ENCODE results near the gene TEF. TPM values are rescaled to one million over a fixed set of nuclear protein-coding genes. Genes with fewer than 3 reads are reported as not detected.

TEF gene
- total RNA-seq, 1 experiment from 2014 or later, result 12.0 TPM

GRCh38 chr22:41395531-41396240 lies 13.9 kb downstream of the TEF start:
- peaks cover 7% of the 10 kb centered on the region for H3K36me3 Mint-ChIP-seq
- H3K27ac Mint-ChIP-seq, result no peak overlapping the region
- H3K4me1 Mint-ChIP-seq, result no peaks in the 10 kb centered on the region
- no peak for ATAC-seq
- POLR2A ChIA-PET, result no interaction called here
- CTCF ChIA-PET, result interaction anchor here (4.6 kb wide), 1 partner anchor 8 kb away, joined by 25 read pairs; no protein-coding TSS in a partner anchor
- H3K27me3 Mint-ChIP-seq (ENCODE audit: low read depth), result no peaks in the 10 kb centered on the region
- no peak overlapping the region for H3K4me3 Mint-ChIP-seq
- DNase-seq (ENCODE audit: low spot score), result no peak
- TF ChIP-seq FOXK1 (CRISPR knock-in tag; IDR thresholded peaks at IDR 0.05) (no peak), ZBTB21 (CRISPR knock-in tag; IDR thresholded peaks at IDR 0.05; ENCODE audit: borderline replicate concordance) (no peak), KAT7 (CRISPR knock-in tag; IDR thresholded peaks at IDR 0.05; ENCODE audit: borderline replicate concordance) (no peak), CBFB (CRISPR knock-in tag; IDR thresholded peaks at IDR 0.05; ENCODE audit: low read depth) (no peak), ZNF138 (CRISPR knock-in tag; conservative IDR thresholded peaks at IDR 0.05) (no peak), HMGXB4 (CRISPR knock-in tag; IDR thresholded peaks at IDR 0.05) (no peak), ZNF425 (CRISPR knock-in tag; conservative IDR thresholded peaks at IDR 0.05) (no peak), ZNF671 (CRISPR knock-in tag; IDR thresholded peaks at IDR 0.05) (no peak), EMX1 (CRISPR knock-in tag; IDR thresholded peaks at IDR 0.05) (no peak), IRF2 (CRISPR knock-in tag; IDR thresholded peaks at IDR 0.05; ENCODE audit: borderline replicate concordance, low read depth) (no peak), E2F5 (CRISPR knock-in tag; IDR thresholded peaks at IDR 0.05) (no peak), ZNF121 (CRISPR knock-in tag; IDR thresholded peaks at IDR 0.05) (no peak), HMGA2 (CRISPR knock-in tag; IDR thresholded peaks at IDR 0.05) (no peak), AR (CRISPR knock-in tag; IDR thresholded peaks at IDR 0.05) (no peak), NFATC4 (CRISPR knock-in tag; IDR thresholded peaks at IDR 0.05) (no peak), USF1 (CRISPR knock-in tag; IDR thresholded peaks at IDR 0.05) (no peak), ZNF423 (CRISPR knock-in tag; IDR thresholded peaks at IDR 0.05) (no peak), GTF2I (CRISPR knock-in tag; conservative IDR thresholded peaks at IDR 0.05) (no peak)
- no peaks in the 10 kb centered on the region for H3K9me3 Mint-ChIP-seq

All from WTC11 (cell line).